Keratinocyte (primary cell): ENCODE data around the gene PDGFB.

Experiments
- EZH2 ChIP-seq: IDR thresholded peaks from one replicate; pipeline ENCODE4 v1.6.1; 2012; ENCODE audit warnings: inconsistent platforms, mild to moderate bottlenecking, low read length, moderate library complexity
- TF ChIP-seq, protein P1 (sequence below), 3 experiments: IDR thresholded peaks in 1 of 3; conservative IDR thresholded peaks in 1 of 3; optimal IDR thresholded peaks in 1 of 3; 2 replicates in 2 of 3; 3 replicates in 1 of 3; pipeline versions ENCODE3 to v1.5.1; 2011; ENCODE audit warnings: low read length in 3 of 3, mild to moderate bottlenecking in 3 of 3, moderate library complexity in 2 of 3, control low read depth in 1 of 3, inconsistent platforms in 1 of 3; ENCODE audit not compliant: insufficient read depth in 2 of 3; ENCODE audit errors: extremely low read depth in 1 of 3

DNA sequence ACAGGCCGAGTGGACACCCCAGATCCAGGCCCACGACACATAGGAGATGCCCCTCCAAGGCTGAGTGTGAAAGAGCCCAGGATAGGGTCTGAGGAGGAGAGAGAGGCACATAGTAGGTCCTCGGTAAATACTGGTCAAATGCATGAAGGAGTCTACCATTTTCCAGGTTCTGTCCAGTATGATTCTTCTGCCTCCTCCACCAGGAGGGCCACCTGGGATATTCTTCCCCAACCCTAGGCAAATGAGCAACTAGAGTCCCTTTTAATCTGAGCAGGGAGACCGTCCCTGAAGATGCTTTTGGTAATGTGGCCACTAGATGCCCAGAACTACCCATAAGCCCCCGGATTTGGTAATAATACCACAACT, 6.7 kb downstream of the PDGFB start:
- TF ChIP-seq, protein P1, sequence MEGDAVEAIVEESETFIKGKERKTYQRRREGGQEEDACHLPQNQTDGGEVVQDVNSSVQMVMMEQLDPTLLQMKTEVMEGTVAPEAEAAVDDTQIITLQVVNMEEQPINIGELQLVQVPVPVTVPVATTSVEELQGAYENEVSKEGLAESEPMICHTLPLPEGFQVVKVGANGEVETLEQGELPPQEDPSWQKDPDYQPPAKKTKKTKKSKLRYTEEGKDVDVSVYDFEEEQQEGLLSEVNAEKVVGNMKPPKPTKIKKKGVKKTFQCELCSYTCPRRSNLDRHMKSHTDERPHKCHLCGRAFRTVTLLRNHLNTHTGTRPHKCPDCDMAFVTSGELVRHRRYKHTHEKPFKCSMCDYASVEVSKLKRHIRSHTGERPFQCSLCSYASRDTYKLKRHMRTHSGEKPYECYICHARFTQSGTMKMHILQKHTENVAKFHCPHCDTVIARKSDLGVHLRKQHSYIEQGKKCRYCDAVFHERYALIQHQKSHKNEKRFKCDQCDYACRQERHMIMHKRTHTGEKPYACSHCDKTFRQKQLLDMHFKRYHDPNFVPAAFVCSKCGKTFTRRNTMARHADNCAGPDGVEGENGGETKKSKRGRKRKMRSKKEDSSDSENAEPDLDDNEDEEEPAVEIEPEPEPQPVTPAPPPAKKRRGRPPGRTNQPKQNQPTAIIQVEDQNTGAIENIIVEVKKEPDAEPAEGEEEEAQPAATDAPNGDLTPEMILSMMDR (optimal IDR thresholded peaks at IDR 0.05 in 1 of 3, IDR thresholded peaks at IDR 0.05 in 1 of 3, conservative IDR thresholded peaks at IDR 0.05 in 1 of 3; ENCODE audit: extremely low read depth in 1 of 3, insufficient read depth in 2 of 3, low read length in 3 of 3): no peak
- TF ChIP-seq EZH2: no peak
